Measurements from ENCODE around the gene SLC1A7. TPM values are rescaled to one million over a fixed set of nuclear protein-coding genes. Genes with fewer than 3 reads are reported as not detected.

The SLC1A7 gene
- total and polyA plus RNA-seq, 2 of the 13 experiments (the other 11 are each of a cell fraction or from before 2014, with no cell fraction given): 0.04 to 2.0 TPM

DNA sequence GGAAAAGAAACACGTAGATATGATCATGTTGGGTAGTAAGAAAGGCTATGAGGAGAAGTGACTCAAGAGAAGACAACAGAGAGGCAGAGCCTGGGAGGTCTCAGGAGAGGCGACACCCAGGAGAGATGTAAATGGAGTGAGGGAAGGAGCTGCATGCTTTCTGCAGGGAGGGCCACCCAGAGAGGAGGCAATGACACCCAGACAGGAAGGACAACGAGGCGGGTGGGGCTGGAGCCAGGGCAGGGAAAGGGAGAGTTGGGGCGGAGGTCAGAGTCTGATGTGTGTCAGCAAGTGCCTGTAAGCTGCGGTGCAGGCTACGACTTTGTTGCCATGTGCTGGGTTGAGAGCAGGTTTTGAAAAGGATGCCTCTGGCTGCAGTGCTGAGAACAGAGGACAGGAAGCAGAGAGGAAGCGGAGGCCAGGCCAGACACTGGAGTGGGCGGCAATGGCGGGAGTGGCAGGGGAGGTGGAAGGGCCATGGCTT lies 31.3 kb downstream of the SLC1A7 start (continued):
- TF ChIP-seq, protein P1, sequence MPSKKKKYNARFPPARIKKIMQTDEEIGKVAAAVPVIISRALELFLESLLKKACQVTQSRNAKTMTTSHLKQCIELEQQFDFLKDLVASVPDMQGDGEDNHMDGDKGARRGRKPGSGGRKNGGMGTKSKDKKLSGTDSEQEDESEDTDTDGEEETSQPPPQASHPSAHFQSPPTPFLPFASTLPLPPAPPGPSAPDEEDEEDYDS (CRISPR knock-in tag; IDR thresholded peaks at IDR 0.05): peak; percentile 65
- TF ChIP-seq, protein P2, sequence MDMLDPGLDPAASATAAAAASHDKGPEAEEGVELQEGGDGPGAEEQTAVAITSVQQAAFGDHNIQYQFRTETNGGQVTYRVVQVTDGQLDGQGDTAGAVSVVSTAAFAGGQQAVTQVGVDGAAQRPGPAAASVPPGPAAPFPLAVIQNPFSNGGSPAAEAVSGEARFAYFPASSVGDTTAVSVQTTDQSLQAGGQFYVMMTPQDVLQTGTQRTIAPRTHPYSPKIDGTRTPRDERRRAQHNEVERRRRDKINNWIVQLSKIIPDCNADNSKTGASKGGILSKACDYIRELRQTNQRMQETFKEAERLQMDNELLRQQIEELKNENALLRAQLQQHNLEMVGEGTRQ (IDR thresholded peaks at IDR 0.05; ENCODE audit: low read depth, low read length): no peak
- TF ChIP-seq, protein P2 (CRISPR knock-in tag; IDR thresholded peaks at IDR 0.05; ENCODE audit: borderline replicate concordance): no peak
- TF ChIP-seq SALL1 (CRISPR knock-in tag; IDR thresholded peaks at IDR 0.05): peak; percentile 82
- TF ChIP-seq ZNF552 (CRISPR knock-in tag; IDR thresholded peaks at IDR 0.05; ENCODE audit: borderline replicate concordance): no peak
- peak; percentile 60; the same call in 1 of the 2 replicates for TF ChIP-seq CREB1 (IDR thresholded peaks at IDR 0.05)
- no peak; the same call in 1 of the 2 replicates for TF ChIP-seq CREB1 (CRISPR knock-in tag; IDR thresholded peaks at IDR 0.05)
- no peak for TF ChIP-seq CBX2 (IDR thresholded peaks at IDR 0.05; ENCODE audit: low read depth, low read length)
- peak; percentile 34; the same call in 1 of the 2 replicates for TF ChIP-seq CBX2 (CRISPR knock-in tag; IDR thresholded peaks at IDR 0.05; ENCODE audit: low read depth)
- TF ChIP-seq ZNF432 (CRISPR knock-in tag; IDR thresholded peaks at IDR 0.05; ENCODE audit: borderline replicate concordance): no peak
- TF ChIP-seq ETV5 (CRISPR knock-in tag; IDR thresholded peaks at IDR 0.05; ENCODE audit: borderline replicate concordance): peak; percentile 91; the same call in 1 of the 2 replicates
- TF ChIP-seq, protein P3, sequence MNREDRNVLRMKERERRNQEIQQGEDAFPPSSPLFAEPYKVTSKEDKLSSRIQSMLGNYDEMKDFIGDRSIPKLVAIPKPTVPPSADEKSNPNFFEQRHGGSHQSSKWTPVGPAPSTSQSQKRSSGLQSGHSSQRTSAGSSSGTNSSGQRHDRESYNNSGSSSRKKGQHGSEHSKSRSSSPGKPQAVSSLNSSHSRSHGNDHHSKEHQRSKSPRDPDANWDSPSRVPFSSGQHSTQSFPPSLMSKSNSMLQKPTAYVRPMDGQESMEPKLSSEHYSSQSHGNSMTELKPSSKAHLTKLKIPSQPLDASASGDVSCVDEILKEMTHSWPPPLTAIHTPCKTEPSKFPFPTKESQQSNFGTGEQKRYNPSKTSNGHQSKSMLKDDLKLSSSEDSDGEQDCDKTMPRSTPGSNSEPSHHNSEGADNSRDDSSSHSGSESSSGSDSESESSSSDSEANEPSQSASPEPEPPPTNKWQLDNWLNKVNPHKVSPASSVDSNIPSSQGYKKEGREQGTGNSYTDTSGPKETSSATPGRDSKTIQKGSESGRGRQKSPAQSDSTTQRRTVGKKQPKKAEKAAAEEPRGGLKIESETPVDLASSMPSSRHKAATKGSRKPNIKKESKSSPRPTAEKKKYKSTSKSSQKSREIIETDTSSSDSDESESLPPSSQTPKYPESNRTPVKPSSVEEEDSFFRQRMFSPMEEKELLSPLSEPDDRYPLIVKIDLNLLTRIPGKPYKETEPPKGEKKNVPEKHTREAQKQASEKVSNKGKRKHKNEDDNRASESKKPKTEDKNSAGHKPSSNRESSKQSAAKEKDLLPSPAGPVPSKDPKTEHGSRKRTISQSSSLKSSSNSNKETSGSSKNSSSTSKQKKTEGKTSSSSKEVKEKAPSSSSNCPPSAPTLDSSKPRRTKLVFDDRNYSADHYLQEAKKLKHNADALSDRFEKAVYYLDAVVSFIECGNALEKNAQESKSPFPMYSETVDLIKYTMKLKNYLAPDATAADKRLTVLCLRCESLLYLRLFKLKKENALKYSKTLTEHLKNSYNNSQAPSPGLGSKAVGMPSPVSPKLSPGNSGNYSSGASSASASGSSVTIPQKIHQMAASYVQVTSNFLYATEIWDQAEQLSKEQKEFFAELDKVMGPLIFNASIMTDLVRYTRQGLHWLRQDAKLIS (CRISPR knock-in tag; IDR thresholded peaks at IDR 0.05): no peak
- TF ChIP-seq, protein P4, sequence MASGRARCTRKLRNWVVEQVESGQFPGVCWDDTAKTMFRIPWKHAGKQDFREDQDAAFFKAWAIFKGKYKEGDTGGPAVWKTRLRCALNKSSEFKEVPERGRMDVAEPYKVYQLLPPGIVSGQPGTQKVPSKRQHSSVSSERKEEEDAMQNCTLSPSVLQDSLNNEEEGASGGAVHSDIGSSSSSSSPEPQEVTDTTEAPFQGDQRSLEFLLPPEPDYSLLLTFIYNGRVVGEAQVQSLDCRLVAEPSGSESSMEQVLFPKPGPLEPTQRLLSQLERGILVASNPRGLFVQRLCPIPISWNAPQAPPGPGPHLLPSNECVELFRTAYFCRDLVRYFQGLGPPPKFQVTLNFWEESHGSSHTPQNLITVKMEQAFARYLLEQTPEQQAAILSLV (CRISPR knock-in tag; IDR thresholded peaks at IDR 0.05; ENCODE audit: borderline replicate concordance): 0 out of 2 replicates have a peak, but pooled peaks have one; percentile 35
- TF ChIP-seq CBX1 (IDR thresholded peaks at IDR 0.05; ENCODE audit: low read depth): peak; percentile 77
- TF ChIP-seq, protein P5, sequence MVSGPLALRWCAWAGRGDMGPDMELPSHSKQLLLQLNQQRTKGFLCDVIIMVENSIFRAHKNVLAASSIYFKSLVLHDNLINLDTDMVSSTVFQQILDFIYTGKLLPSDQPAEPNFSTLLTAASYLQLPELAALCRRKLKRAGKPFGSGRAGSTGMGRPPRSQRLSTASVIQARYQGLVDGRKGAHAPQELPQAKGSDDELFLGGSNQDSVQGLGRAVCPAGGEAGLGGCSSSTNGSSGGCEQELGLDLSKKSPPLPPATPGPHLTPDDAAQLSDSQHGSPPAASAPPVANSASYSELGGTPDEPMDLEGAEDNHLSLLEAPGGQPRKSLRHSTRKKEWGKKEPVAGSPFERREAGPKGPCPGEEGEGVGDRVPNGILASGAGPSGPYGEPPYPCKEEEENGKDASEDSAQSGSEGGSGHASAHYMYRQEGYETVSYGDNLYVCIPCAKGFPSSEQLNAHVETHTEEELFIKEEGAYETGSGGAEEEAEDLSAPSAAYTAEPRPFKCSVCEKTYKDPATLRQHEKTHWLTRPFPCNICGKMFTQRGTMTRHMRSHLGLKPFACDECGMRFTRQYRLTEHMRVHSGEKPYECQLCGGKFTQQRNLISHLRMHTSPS (CRISPR knock-in tag; IDR thresholded peaks at IDR 0.05; ENCODE audit: low read depth): peak; percentile 81
- peak; percentile 68; the same call in 1 of the 2 replicates for TF ChIP-seq MIER3 (CRISPR knock-in tag; IDR thresholded peaks at IDR 0.05; ENCODE audit: borderline replicate concordance)
- peak; percentile 40; the same call in 1 of the 2 replicates for TF ChIP-seq ZNF430 (CRISPR knock-in tag; IDR thresholded peaks at IDR 0.05)
- peak; percentile 70; the same call in 1 of the 2 replicates for TF ChIP-seq TARDBP (CRISPR knock-in tag; IDR thresholded peaks at IDR 0.05)
- TF ChIP-seq NAIF1 (CRISPR knock-in tag; IDR thresholded peaks at IDR 0.05; ENCODE audit: borderline replicate concordance): no peak
- no peak for TF ChIP-seq FOXK2 (IDR thresholded peaks at IDR 0.05)
- TF ChIP-seq ZFP36L1 (CRISPR knock-in tag; IDR thresholded peaks at IDR 0.05): 0 out of 2 replicates have a peak, but pooled peaks have one; percentile 6
- TF ChIP-seq NRL (CRISPR knock-in tag; IDR thresholded peaks at IDR 0.05; ENCODE audit: borderline replicate concordance): 0 out of 2 replicates have a peak, but pooled peaks have one; percentile 23

All from HepG2 (cell line).